Measurements from ENCODE around the gene CDKN2B. TPM values are rescaled to one million over a fixed set of nuclear protein-coding genes. Genes with fewer than 3 reads are reported as not detected.
A peak's percentile ranks its signal among the peaks of the same experiment; 100 is the strongest.

Gene CDKN2B
- total RNA-seq, 4 donors from 2014 or later = 0.83 to 11.8 (median 2.9) TPM

DNA sequence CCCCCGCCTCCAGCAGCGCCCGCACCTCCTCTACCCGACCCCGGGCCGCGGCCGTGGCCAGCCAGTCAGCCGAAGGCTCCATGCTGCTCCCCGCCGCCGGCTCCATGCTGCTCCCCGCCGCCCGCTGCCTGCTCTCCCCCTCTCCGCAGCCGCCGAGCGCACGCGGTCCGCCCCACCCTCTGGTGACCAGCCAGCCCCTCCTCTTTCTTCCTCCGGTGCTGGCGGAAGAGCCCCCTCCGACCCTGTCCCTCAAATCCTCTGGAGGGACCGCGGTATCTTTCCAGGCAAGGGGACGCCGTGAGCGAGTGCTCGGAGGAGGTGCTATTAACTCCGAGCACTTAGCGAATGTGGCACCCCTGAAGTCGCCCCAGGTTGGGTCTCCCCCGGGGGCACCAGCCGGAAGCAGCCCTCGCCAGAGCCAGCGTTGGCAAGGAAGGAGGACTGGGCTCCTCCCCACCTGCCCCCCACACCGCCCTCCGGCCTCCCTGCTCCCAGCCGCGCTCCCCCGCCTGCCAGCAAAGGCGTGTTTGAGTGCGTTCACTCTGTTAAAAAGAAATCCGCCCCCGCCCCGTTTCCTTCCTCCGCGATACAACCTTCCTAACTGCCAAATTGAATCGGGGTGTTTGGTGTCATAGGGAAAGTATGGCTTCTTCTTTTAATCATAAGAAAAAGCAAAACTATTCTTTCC is 34.2 kb downstream of the CDKN2B start:
- no peak for DNase-seq
- Histone ChIP-seq H3K27ac (no peak overlapping the region), H3K4me3 (peak overlapping the region in 1 of 2 donors; percentile 31), H3K36me3 (no peaks in the 10 kb centered on the region), H3K9me3 (peaks cover 0 to 3% of the 10 kb centered on the region in 2 donors), H3K4me1 (peaks cover 0 to 12% of the 10 kb centered on the region in 2 donors), H3K27me3 (peaks cover 21 to 96% of the 10 kb centered on the region in 2 donors)
- intact Hi-C loops (cut with DNase I; ENCODE audit: low total_unique reads) = no loop called here
- TF ChIP-seq, protein P1, sequence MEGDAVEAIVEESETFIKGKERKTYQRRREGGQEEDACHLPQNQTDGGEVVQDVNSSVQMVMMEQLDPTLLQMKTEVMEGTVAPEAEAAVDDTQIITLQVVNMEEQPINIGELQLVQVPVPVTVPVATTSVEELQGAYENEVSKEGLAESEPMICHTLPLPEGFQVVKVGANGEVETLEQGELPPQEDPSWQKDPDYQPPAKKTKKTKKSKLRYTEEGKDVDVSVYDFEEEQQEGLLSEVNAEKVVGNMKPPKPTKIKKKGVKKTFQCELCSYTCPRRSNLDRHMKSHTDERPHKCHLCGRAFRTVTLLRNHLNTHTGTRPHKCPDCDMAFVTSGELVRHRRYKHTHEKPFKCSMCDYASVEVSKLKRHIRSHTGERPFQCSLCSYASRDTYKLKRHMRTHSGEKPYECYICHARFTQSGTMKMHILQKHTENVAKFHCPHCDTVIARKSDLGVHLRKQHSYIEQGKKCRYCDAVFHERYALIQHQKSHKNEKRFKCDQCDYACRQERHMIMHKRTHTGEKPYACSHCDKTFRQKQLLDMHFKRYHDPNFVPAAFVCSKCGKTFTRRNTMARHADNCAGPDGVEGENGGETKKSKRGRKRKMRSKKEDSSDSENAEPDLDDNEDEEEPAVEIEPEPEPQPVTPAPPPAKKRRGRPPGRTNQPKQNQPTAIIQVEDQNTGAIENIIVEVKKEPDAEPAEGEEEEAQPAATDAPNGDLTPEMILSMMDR (IDR thresholded peaks at IDR 0.05) = no peak

DNA sequence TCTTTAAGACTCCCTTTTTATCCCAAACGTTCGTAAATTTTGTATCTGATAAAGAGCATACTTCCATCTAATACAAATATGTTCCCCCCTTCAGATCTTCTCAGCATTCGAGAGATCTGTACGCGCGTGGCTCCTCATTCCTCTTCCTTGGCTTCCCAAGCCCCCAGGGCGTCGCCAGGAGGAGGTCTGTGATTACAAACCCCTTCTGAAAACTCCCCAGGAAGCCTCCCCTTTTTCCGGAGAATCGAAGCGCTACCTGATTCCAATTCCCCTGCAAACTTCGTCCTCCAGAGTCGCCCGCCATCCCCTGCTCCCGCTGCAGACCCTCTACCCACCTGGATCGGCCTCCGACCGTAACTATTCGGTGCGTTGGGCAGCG is 34.8 kb downstream of the CDKN2B start:
- DNase-seq = no peak
- H3K4me3 ChIP-seq = peak overlapping the region in 1 of 2 donors; percentile 31
- H3K9me3 ChIP-seq = peaks cover 0 to 3% of the 10 kb centered on the region in 2 donors
- no peaks in the 10 kb centered on the region for H3K36me3 ChIP-seq
- no peak overlapping the region for H3K27ac ChIP-seq
- peaks cover 0 to 12% of the 10 kb centered on the region in 2 donors for H3K4me1 ChIP-seq
- no peak for TF ChIP-seq POLR2A (IDR thresholded peaks at IDR 0.05)
- TF ChIP-seq, protein P1 (IDR thresholded peaks at IDR 0.05) = no peak
- intact Hi-C loops (cut with DNase I; ENCODE audit: low total_unique reads) = no loop called here
- H3K27me3 ChIP-seq = peaks cover 24 to 98% of the 10 kb centered on the region in 2 donors

DNA sequence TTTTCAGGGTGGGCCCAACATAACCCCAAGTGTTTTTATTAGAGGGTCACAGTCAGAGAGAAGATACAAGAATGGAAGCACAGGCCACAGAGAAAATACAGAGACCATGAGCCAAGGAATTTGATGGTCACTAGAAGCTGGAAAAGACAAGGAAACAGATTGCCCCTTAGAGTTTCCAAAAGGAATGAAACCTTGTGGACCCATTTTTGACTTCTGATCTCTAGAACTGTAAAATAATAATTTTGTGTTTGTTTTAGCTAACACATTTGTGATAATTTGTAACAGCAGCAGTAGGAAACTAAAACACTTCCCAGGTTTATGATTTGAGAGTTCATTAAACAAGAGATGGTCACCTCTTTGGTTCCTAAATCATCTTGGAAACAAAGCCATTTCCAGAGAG is 36.7 kb downstream of the CDKN2B start:
- H3K4me1 ChIP-seq = peaks cover 0 to 12% of the 10 kb centered on the region in 2 donors
- intact Hi-C loops (cut with DNase I; ENCODE audit: low total_unique reads) = no loop called here
- H3K27me3 ChIP-seq = peaks cover 29 to 99% of the 10 kb centered on the region in 2 donors
- DNase-seq = no peak
- H3K9me3 ChIP-seq = peaks cover 0 to 3% of the 10 kb centered on the region in 2 donors
- no peak overlapping the region for H3K4me3 ChIP-seq
- H3K36me3 ChIP-seq = no peaks in the 10 kb centered on the region
- H3K27ac ChIP-seq = no peak overlapping the region
- TF ChIP-seq, protein P1 (IDR thresholded peaks at IDR 0.05) = no peak
- TF ChIP-seq POLR2A (IDR thresholded peaks at IDR 0.05) = no peak

DNA sequence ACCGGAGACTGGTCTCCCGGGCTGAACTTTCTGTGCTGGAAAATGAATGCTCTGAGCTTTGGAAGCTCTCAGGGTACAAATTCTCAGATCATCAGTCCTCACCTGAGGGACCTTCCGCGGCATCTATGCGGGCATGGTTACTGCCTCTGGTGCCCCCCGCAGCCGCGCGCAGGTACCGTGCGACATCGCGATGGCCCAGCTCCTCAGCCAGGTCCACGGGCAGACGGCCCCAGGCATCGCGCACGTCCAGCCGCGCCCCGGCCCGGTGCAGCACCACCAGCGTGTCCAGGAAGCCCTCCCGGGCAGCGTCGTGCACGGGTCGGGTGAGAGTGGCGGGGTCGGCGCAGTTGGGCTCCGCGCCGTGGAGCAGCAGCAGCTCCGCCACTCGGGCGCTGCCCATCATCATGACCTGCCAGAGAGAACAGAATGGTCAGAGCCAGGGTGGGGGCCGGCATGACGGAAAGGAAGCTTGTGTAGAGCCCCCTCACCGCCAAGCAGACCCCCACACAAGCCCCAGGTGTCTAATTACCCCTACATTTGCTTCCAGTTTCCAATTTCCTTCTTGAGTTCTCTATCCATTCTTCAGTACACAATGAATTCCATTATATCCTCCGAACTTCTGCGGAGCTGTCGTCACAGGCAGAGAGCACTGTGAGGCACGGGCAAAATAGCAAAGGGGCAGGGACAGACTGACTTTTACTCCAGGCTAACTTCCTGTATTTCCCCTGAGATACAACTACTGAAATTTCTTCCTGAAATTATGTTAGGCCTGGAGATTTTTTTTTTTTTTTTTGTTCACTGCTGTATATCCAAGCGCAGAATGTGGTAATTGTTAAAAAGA is 38.1 kb downstream of the CDKN2B start:
- Histone ChIP-seq H3K27ac (no peak overlapping the region), H3K27me3 (peaks cover 31 to 99% of the 10 kb centered on the region in 2 donors), H3K4me3 (no peak overlapping the region), H3K9me3 (peaks cover 0 to 3% of the 10 kb centered on the region in 2 donors), H3K4me1 (peaks cover 0 to 12% of the 10 kb centered on the region in 2 donors), H3K36me3 (no peaks in the 10 kb centered on the region)
- TF ChIP-seq, protein P1 (IDR thresholded peaks at IDR 0.05) = no peak
- no peak for TF ChIP-seq POLR2A (IDR thresholded peaks at IDR 0.05)
- no peak for DNase-seq
- intact Hi-C loops (cut with DNase I; ENCODE audit: low total_unique reads) = no loop called here
